NCI-H345 treated with DMSO at 0.1 percent for 48 hours (cell line): ENCODE data around the gene CDH15.
A peak's percentile ranks its signal among the peaks of the same experiment; 100 is the strongest.
"Not testable (repeated sequence)": the region's sequence is repeated elsewhere in the genome, so short reads cannot be mapped to it uniquely, and the experiment has no call there.

ENCODE experiments used
- DNase-seq: peaks from one replicate; lab custom pipeline; 2025; ENCODE audit not compliant: unreplicated experiment; lab: John Stamatoyannopoulos, UW

Gene CDH15

GRCh38 chr16:89221604-89222003, 50.1 kb downstream of the CDH15 start:
- no peak for DNase-seq

DNA sequence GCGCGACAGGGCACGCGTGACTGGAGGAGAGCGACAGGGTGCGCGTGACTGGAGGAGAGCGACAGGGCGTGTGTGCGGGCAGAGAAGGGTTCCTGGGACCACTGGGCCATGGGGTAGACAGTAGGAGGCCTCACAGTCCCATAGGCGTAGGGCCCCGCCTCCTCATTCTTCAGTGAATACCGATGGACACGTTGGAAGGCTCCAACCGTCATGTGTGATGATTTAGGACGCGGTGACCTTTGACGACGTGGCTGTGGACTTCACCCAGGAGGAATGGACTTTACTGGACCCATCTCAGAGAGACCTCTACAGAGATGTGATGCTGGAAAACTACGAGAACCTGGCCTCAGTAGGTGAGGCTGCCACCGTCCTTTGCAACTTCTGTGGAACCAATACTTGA, 51.4 kb downstream of the CDH15 start:
- no peak for DNase-seq

DNA sequence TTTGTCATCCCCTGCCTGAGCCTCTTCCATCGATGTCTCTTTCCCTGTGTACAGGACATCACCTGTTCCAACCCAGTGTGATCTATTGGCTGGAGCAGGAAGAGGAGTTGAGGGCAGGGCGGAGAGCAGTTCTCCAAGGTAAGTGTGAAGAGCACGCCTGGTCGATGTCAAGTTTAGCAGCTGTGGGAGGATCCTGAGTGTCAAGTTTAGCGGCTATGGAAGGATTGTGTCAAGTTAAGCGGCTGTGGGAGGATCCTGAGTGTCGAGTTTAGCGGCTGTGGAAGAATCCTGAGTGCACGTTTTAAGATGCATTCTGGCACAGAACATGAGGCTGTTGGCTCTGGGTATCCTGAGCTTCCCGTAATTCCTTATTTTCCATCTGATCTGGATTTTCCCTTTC, 53.1 kb downstream of the CDH15 start:
- DNase-seq: no peak

GRCh38 chr16:89230255-89230654, 58.7 kb downstream of the CDH15 start:
- no peak for DNase-seq

DNA sequence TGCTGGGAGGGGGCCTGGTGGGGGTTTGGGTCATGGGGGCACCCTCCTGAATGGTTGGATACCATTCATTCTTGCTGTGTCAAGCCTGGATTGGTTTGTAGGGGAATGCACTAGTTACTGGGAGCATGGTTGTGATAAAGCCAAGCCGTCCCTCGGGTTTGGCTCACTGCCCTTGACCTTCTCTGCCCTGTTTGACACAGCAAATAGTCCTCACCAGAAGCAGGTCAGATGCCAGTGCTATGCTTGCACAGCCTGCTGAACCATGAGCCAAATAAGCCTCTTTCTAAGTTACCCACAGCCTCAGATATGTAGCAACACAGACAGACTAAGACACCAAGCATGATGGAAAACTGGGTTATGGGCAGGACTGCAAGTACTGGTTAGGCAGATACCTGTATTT, 60.6 kb downstream of the CDH15 start:
- DNase-seq: no peak

DNA sequence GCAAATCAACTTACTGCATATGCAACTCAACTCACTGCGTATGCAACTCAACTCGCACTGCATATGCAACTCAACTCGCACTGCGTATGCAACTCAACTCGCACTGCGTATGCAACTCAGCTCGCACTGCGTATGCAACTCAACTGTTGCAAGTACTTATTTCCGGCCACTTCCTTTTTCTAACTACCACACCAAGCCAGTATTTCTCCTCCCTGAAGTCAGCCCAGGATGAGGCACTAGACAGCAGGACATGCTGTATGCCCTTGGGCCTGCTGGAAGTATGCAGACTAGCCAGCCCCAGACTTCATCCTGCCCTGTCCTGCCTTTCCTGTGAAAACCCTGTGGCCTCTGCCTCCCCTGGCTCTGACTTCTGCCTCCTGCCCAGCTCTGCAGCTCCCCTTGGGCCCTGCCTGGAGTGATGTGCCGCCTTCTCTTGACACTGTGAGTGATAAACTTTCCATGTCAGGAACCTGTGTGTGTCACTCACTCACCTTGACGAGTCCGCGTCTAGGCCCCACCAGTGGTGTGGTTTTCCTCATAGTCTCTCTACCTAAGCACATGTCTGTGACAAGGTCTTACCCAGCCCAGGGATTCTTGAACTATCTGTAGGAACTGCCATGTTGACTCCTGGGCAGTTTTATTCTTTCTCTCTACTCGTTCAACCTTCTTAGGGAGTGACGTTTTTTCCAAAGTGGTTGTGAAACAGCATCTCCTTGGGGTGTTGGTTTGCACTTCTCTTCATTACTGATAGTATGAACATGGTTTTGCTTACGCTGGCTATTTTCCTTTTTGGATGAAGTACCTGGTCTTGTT, 62.3 kb downstream of the CDH15 start:
- DNase-seq: no peak

GRCh38 chr16:89237733-89238132, 66.2 kb downstream of the CDH15 start:
- DNase-seq: no peak

- peak; percentile 17 for DNase-seq
These were observed 69.8 kb downstream of the CDH15 start for GRCh38 chr16:89241187-89242007.

- no peak for DNase-seq
These were observed 71.2 kb downstream of the CDH15 start for GRCh38 chr16:89242795-89243200.

- no peak for DNase-seq
These were observed 72.1 kb downstream of the CDH15 start for GRCh38 chr16:89243664-89244063.

- DNase-seq: not testable (repeated sequence)
These were observed 72.7 kb downstream of the CDH15 start for GRCh38 chr16:89244264-89244663.

DNA sequence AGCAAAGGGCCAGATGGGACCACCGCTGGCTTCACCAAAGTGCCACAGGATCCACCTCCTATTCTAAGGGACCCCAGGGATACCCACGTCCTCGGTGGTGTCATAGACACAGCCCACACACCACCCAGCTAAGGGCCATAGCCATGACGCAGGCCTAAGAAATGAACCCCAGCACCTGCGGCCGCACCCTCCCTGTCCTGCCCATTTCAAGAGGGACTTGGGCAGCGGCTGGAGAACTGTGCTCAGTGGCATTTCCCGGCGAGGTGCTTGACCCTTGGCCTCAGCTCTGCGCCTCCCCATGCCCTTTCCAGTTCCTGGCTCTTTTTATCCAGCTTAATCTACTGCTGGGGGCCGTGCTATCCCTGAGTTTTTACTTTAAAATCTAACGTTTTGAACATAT, 73.2 kb downstream of the CDH15 start:
- DNase-seq: no peak
